Endometrial microvascular endothelial cells (primary cell): ENCODE results near the gene BACH2. TPM values are rescaled to one million over a fixed set of nuclear protein-coding genes. Genes with fewer than 3 reads are reported as not detected.

Experiments
- in situ Hi-C: cut with HindIII; loops from 2 replicates; pipeline ENCODE4 v1.10.0; 2017; ENCODE audit warnings: low sequenced_read_pairs, low pct_unique_long_range_greater_than_20kb; ENCODE audit errors: inconsistent ontology term
- total RNA-seq: library from RNA; depleted of rRNA; stranded (reverse); fragments of >200 nt; gene quantifications from one replicate; pipeline ENCODE4 v1.2.3, GENCODE V29; 2015; ENCODE audit errors: inconsistent ontology term

Gene BACH2
- total RNA-seq, 1 donor from 2014 or later: 1.6 TPM

DNA sequence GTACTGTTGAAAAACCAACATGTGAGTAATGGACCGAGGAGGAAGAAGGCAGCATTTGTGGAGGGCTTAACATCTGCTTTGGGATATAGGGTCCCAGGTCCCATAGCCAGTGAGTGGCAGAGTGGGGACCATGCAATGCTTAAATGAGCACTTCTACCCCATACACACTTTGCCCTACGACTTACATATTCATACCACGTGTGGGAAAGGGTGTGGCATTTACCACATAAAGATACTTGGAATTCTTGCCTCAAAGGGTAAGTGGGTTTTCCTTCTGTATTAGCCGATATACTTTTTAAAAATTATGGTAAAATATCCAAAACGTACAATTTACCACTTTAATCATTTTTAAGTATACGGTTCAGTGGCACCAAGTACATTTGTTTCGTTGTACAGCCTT lies 199.3 kb downstream of the BACH2 start:
- in situ Hi-C loops: no loop called here

DNA sequence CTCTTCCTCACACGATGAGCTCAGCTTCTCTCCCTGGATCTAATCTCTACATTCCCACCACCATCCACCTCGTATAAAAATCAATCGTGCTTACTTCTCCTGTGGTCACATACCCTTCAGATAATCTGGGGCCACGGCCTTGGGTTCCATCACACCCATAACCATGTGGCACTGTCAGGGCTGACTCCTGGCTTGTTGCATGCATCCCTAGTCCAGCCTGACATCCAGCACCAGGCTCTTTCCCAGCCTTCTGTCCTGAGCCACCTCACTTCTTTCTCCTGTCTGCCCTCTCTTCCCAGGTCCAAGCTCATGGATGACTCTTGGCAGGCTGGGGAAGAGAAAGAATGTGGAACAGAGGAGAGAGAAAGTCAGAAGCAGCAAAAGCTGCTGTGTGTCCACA lies 199.8 kb downstream of the BACH2 start:
- in situ Hi-C loops: no loop called here

DNA sequence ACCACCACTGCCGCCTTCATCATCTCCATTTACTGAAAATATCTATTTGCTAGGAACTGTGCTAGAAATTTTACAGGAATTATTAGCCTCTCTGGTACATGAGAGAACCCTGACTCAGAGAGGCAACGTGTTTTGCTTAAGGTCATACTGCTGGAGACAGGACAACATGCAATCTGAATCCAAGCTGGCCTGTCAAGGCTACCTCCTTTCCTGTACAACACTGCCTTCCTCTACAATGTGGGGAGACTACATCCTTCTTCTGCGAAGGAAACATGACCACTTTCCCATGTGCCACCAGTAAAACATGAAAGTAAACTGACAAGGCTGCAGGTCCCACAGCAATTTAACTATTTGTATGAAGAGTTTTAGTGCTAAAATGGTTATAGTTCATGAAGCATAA lies 200.9 kb downstream of the BACH2 start:
- in situ Hi-C loops: no loop called here

DNA sequence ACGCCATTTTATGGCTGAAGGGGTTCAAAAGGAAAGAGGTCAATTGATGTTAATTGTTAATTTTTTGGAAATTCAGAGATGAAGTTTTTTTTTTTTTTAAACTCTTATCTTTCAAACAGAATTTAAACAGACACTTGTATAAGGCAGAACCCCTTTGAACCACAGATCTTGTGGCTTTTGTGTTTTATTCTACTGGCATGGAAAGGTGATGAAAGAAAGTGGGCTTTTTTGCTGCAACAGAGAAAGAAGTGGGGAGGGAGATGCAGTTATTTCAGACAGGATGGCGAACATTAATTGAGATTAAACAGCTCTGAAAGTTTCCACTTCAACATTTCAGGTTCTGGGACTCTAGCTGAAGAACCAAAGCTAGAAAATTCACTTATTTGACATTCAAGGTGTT lies 201.5 kb downstream of the BACH2 start:
- in situ Hi-C loops: no loop called here

DNA sequence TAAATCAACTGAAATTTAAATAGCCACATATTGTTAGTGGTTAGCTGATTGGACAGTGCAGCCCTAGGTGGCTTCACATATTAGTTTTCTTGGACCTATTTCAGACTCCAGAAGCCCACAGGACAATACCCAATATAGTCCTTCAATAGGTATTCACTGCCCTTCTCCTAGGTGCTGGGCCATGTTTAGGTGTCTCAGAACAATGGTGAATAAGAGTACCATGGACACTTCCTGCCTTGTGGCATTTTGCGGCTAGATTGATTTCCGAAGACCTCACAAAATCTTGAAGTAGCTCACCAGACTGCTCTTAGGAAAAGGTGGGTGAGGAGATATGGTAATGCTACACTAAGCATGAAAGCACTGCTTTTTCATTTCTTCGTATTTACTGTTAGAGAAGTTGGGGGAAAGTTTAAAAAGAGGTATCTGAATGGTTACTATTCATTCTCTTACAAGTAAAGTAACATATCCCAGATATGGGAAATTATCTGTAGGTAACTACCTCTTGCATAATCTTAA lies 203.0 kb downstream of the BACH2 start:
- in situ Hi-C loops: no loop called here

DNA sequence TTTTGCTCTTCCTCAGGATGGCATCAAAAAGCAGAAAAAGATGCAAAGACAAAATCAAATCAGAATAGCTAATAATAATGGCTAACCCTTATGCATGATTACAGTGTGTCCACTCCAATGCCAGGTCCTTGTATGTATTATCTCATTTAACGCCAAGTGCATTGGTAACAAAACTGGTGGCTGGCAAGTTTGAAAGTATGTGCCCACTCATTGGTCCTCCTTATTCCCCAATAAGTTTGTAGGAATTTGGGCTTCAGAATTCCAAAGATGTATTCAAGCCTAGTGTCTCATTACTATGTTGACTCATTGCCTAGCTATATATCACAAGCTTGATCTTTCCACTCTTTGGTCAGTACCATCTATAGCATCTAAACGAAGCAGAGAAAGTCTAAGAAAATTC lies 205.8 kb downstream of the BACH2 start:
- in situ Hi-C loops: no loop called here

DNA sequence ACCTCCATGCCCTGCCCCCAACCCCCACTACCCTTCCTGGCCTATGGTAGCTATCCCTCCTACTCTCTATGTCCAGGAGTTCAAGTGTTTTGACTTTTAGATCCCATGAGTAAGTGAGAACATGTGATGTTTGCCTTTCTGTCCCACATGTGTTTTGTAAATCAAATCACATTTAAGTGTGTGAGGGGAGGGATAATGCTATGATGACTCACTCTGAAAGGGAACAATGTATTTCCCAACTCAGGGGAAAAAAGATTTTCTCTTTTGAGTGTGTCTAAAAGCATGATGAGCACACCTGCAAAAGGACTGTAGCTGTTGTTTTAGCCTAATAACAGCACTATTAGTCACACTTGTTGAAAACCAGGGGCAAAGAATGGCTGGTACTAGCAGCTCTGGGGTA lies 208.6 kb downstream of the BACH2 start:
- in situ Hi-C loops: no loop called here

DNA sequence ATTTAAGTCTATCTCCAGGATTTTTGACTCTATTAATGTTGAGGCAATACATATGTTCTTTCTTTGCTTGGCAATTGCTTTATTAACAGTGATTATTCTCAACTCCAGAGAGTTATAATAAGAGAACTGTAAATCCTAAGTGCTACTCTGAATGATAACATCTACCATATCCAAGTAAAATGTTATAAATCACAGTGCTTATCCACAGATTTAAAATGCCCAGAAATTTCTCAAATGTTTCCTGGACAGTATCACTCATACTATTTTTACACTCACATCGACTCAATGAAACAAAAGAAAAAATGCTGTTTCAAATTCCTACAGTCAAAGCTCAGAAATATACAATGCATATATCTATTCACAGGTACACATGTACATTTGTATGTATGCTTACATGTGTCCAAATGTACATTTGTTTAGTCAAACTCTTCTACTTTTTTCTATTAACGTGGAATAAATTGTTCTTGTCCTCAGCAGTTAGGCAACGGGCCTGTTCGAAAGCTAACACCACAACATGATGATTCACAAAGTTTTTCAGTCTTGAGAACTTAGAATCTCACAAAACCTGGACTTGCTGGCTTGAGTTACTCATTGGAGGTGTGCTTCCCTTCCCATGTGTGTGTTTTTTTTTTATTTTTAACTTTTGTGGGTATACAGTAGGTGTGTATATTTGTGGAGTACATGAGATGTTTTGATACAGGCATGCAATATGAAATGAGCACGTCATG lies 209.4 kb downstream of the BACH2 start:
- in situ Hi-C loops: no loop called here

DNA sequence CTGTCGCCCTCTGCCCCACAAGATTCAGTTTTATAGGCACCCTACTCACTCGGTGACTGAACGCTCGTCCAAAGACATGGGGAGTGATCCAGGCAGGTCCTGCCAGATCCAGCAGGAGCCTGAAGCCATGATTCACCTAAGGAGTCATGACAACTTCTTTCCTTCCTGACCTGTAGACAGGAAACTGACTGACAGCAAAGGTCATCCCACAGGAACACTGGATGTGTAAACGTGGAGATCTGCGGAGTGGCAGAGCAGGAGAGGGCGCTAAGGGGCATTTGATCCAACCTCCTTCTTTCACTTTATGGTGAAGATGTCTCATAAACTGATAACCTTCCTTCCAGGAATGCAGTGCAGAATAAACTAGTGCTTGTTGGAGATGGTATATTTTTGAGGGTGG lies 210.1 kb downstream of the BACH2 start:
- in situ Hi-C loops: no loop called here

DNA sequence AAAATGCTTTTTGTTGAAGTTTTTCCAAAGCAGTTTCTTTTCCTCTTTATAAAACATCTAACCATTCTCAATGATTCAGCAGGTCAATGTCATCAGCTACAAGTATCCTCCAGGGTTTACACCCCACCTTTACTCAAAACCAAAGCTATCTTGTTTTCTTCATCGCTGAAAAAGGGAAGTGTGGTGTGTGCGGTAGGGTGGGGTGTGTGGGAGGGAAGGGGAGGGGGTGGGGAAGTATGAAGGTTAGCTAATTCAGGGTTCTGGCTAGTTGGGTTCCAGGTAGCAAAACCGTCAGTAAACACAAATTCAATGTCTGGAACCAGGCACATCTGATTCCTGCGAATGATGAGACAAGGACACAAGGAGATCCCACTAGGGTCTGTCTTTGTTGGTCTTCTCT lies 212.8 kb downstream of the BACH2 start:
- in situ Hi-C loops: no loop called here

DNA sequence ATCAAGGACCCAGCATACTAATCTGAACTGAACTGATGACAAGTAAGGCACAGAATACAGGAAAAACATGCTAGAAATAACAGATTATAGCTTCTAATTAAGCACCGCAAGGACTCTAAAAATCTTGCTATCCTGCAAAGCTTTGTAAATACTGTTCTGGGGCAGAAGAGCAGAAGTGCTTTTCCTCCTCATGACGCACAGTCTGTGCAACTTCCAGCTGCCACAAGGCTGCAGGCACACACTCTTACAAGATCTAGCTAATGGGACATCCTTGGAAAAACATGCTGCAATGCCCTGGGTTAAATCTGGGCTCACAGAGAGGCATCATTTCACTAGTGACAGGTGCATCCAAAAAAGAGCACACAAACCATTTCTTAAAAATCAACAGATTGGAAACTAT lies 213.8 kb downstream of the BACH2 start:
- in situ Hi-C loops: no loop called here

DNA sequence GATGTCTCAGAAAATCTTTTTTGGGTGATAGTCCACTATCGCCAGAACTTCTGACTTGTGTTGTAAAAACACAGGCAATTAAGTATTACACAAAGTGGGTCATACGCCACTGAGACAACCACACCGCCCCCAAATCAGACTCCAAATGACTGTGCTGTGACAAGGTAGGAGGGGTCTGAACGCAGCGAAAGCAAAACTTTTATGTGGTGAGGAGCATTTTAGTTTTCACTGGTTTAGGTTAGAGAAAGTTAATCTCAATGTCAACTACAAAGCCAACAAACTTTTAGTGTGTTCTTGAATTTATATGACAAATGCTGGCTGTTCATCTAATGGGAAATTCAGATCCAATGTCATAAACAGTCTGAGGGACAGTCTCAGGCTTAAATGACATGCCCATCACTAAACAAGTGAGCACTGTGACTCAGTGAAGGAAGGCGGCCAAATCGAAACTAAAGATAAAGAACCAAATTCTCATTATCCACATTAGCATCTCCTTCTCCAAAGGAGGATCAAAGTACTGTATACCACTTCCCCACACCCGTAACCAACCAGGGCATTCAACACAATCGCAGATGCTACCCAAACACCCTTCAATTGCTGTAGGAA lies 215.7 kb downstream of the BACH2 start:
- in situ Hi-C loops: no loop called here

DNA sequence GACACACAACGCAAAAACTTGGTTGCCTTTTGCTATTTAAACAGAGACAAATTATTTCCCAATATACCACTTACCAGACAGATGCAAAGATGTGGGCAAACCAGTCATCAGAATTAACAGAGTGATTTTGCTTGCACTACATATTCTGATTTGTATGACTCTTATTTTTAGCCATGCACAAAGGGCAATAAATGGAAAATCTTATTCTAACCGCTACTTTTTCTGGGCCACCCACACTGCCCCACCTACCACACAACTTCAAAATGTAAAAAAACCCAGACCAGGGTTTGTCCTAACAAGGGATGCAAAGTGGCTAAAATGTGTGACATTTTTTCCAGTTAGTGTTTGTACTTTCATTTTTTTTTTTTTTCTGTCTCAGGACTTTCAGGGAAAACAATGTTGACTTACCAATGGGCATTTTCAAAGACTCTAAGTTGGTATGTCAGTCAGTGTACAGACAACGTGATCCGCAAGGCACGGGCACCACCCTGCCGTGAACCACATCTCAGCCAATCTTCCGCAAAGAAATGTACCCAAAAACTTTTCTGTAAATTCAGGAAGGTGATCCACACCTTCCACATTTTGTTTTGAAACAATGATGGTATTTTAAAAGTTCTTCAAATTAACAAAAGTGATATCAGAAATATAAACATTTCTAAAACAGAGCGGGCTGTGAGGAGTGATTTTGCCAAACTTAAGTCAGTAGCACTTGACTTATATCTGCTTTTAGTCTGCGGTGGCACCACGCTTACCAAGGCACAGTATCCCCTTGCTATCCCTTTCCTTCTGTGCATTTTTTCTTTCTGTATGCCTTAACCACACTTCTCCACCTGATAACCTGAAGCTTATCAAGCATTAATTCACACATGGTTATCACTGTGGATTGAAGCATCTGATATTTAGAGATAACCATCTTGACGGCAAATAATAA lies 216.8 kb downstream of the BACH2 start:
- in situ Hi-C loops: no loop called here

DNA sequence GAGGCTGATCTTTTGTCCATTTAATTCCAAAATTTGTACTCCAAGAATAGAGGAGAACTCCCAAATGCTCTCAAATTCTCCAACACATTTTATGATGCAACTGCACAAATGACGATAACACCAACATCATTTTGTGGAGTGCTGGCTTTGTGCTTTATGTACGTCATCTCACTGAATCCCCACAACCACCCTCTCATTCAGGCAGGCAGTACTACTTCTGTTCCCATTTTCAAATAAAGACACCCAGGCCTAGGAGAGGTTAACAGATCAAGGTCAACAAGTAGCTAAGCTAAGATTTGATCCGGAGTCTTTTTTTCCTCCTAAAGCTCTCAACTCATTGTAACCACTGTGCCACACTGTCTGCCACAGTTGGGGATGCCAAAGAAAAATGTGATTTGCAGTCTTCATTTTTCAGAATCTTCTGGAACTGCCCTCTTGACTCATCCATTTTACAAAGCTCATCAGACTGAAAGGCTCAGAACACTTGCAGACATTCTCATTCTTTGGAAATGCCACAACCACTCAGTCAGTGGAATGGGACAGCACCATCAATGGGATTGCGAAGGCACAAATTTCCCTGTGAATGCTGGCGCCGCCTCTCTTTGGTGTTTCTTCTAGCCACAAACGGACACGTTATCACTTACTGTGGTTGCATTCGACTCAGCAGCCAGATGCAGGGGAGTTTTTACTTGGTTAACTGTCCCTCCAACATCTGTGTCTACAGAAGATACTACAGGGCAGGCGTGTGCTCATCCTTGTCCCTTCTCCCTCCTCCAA lies 217.9 kb downstream of the BACH2 start:
- in situ Hi-C loops: no loop called here

DNA sequence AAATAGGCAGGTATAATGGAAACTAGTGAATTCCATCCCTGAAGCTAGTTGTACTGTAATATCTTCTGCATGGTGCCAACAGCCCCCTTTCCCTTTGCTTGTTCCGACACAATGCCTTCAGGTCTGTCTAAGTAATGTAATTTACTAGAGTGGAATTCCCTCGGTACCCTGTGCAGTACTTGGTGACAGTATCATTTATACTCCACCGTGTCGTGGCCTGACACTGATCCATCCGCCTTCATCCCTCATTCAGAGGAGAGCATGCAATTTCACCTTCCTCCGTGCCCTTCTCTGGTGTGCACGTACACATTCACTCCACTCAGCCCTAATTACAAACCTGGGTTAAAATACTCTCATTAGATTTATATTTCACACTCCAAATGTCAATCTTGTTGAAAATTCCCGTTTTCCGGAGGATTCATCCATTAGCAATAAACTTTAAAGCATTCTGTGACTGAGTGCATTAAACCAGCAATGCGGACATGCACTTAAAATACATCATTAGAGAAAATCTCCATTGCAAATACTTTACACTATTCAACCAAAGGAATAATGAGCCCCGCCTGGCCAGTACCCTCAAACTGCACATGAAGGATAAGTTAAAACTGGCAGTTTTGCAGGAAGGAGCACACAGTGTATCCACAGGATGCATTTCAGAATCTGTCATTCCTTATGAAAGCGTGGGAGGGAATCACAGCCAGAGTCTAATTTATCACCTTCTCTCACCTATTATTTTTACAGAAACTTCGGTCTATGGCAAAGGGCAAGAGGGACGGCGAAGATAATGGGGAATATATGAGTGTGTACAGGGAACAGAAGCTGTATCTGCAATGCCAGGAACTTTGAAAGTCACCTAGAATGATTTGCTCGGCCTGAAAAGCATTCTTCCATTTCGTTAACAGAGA lies 219.9 kb downstream of the BACH2 start:
- in situ Hi-C loops: no loop called here

DNA sequence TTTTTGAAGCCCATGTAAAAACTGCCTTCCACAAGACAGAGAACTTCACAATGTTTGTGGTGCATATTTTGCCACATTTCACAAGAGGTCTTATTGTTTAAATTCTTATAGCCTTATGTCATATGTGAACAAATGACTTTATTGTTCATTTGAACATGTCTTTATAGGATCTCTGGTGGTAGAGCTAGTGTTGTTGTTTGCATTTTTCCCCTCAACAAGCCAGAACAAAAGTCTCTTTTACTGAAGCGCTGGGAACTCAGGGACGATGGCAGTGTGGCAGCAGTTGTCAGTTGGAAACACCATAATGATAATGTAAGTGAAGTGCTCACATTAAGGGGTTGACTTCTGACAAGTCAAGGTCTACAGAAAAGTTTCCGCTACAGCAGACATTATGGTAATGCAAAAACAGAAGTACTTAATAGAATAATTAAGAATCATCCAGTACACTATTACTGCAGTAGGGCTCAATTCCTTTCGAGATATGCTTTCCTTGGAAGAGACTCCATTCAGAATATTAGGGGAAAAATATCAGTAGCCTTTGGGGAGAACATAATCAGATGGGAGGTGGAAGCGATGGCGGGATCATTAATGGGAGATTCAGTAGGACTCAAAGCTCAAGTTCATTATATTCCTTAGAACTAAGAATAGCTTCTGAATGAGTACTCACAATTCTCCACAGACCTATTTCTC lies 222.3 kb downstream of the BACH2 start:
- in situ Hi-C loops: no loop called here

DNA sequence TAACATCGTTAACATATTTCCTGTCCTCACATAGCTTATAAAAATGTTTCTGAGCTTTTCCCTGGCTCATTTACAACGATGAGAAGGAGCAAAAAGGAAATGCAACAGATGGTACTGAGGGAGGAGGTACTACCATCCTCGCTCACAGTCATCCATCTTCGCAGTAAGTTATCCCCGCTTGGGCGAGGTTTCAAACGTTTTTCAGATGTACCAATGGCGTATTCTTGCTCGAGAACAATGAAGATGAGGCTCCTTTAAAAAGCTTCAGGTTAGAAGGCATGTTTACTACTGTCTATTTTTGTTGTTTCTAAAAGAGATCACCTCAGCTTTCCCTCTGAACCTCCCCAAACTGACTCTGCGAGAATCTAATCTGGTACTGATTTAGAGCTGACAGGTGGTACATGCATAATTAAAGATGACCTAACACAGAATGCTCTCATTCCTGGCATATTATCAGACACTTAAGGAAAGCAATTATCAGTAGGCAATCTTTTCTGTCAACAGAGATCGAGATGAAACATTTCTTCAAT lies 223.6 kb downstream of the BACH2 start:
- in situ Hi-C loops: no loop called here
